K562 (cell line): ENCODE data around the gene C1QA. TPM values are rescaled to one million over a fixed set of nuclear protein-coding genes. Genes with fewer than 3 reads are reported as not detected.
A peak's percentile ranks its signal among the peaks of the same experiment; 100 is the strongest.

ENCODE experiments used
- ATAC-seq: fragments of 200-7000 bp; cut with Tn5 transposase; 3 replicates; pipeline ENCODE4 v1.9.1; 2020; ENCODE audit warnings: moderate library complexity
- BruUV-seq: library from RNA; stranded (reverse); fragments of 400-500 nt; replicated peaks from 2 replicates; lab custom pipeline; 2021; lab: Mats Ljungman, UMichigan
- CTCF ChIA-PET: fragments of 300-600 bp; formaldehyde crosslinking; extraction: SDS; loops from one replicate; lab custom pipeline; 2021; ENCODE audit warnings: low intra/inter-chr PET ratio; lab: Yijun Ruan, JAX
- POLR2A ChIA-PET: fragments of 300-600, 350-650 bp; sonication (Branson Sonifier 250); formaldehyde crosslinking; extraction: SDS; loops from one replicate; lab custom pipeline; 2021; ENCODE audit warnings: antibody characterized with exemption, inconsistent platforms; lab: Yijun Ruan, JAX
- DNase-seq, 4 experiments: peaks; one replicate each; pipeline versions ENCODE4 v3.0.0 to v3.0.0-alpha.2; 2011 to 2018; ENCODE audit warnings: low spot score in 3 of 4, mixed read lengths in 3 of 4; ENCODE audit errors: extremely low read depth in 1 of 4
- FAIRE-seq: peaks from 2 replicates; lab custom pipeline; 2011; peaks lifted over from hg19 to GRCh38; lab: Jason Lieb, UNC
- H2AFZ ChIP-seq: 2 replicates; pipeline ENCODE4 v1.6.0; 2011; ENCODE audit warnings: low read depth, low read length, control low read depth, inconsistent platforms
- H3K27ac ChIP-seq: fragments of 200-600 bp; 3 replicates; pipeline ENCODE4 v1.8.0; 2011; ENCODE audit warnings: low read depth, mild to moderate bottlenecking, control low read depth, inconsistent platforms, low read length, moderate library complexity, mixed read lengths; ENCODE audit errors: extremely low read depth
- H3K27me3 ChIP-seq, 2 experiments: fragments of 300-600 bp in 1 of 2; 2 replicates in 1 of 2; 3 replicates in 1 of 2; pipeline versions ENCODE4 v1.6.0 to v1.8.0; 2011; ENCODE audit warnings: inconsistent platforms in 2 of 2, low read length in 2 of 2, mild to moderate bottlenecking in 1 of 2, mixed read lengths in 1 of 2, moderate library complexity in 1 of 2; ENCODE audit not compliant: control insufficient read depth in 2 of 2, insufficient read depth in 2 of 2
- H3K36me3 ChIP-seq: fragments of 300-600 bp; 3 replicates; pipeline ENCODE4 v1.8.0; 2011; ENCODE audit warnings: mild to moderate bottlenecking, low read length, inconsistent platforms; ENCODE audit not compliant: control insufficient read depth, insufficient read depth
- H3K4me1 ChIP-seq, 2 experiments: fragments of 200-600 bp in 1 of 2; replicated peaks in 1 of 2; 2 replicates in 1 of 2; 3 replicates in 1 of 2; pipeline versions ENCODE4 v1.5.1 to v1.8.0; 2011; ENCODE audit warnings: inconsistent platforms in 2 of 2, low read length in 2 of 2, mild to moderate bottlenecking in 1 of 2, mixed read lengths in 1 of 2, moderate library complexity in 1 of 2; ENCODE audit not compliant: control insufficient read depth in 2 of 2, insufficient read depth in 2 of 2
- H3K4me2 ChIP-seq: 2 replicates; pipeline ENCODE4 v1.6.1; 2011; ENCODE audit warnings: low read length, control low read depth, inconsistent platforms, mixed read lengths; ENCODE audit not compliant: insufficient read depth
- H3K4me3 ChIP-seq: fragments of 200-600 bp; sonication (generic), shearing (Covaris generic); 2 replicates; pipeline ENCODE4 v1.5.1; 2016; ENCODE audit warnings: control low read depth, inconsistent platforms
- H3K79me2 ChIP-seq: fragments of 200-600 bp; 3 replicates; pipeline ENCODE4 v1.8.0; 2011; ENCODE audit warnings: low read length, inconsistent platforms; ENCODE audit not compliant: control insufficient read depth, insufficient read depth
- H3K9ac ChIP-seq, 2 experiments: 2 replicates each; pipeline versions ENCODE4 v1.6.0 to v1.6.1; 2011; ENCODE audit warnings: low read depth in 2 of 2, low read length in 2 of 2, control low read depth in 1 of 2, inconsistent platforms in 1 of 2, mild to moderate bottlenecking in 1 of 2, mixed read lengths in 1 of 2; ENCODE audit not compliant: insufficient read depth in 1 of 2
- H3K9me1 ChIP-seq: one replicate; pipeline ENCODE4 v1.6.0; 2011; ENCODE audit warnings: inconsistent platforms, mild to moderate bottlenecking, low read length, moderate library complexity; ENCODE audit not compliant: control insufficient read depth, insufficient read depth
- H3K9me3 ChIP-seq: replicated peaks from 2 replicates; pipeline ENCODE4 v1.5.1; 2011; ENCODE audit warnings: low read depth, low read length, inconsistent platforms; ENCODE audit not compliant: control insufficient read depth, insufficient read depth
- H4K20me1 ChIP-seq: replicated peaks from 2 replicates; pipeline ENCODE4 v1.6.1; 2011; ENCODE audit warnings: low read length, inconsistent platforms, mixed read lengths; ENCODE audit not compliant: control insufficient read depth, insufficient read depth
- CREB1 ChIP-seq, 2 experiments: sonication (generic) in 1 of 2; formaldehyde crosslinking in 1 of 2; IDR thresholded peaks; 2 replicates each; pipeline versions ENCODE4 v1.6.1 to v1.8.0; 2012 to 2022; ENCODE audit warnings: inconsistent platforms in 1 of 2, mild to moderate bottlenecking in 1 of 2, missing genetic modification reagents in 1 of 2, moderate library complexity in 1 of 2
- DDX20 ChIP-seq: fragments of 450-650 bp; IDR thresholded peaks from 2 replicates; pipeline ENCODE4 v1.6.1; 2016; ENCODE audit warnings: missing genetic modification characterization, low read depth, mild to moderate bottlenecking, missing compliant biosample characterization, moderate library complexity
- EGR1 ChIP-seq: fragments of 450-650 bp; conservative IDR thresholded peaks from 2 replicates; pipeline ENCODE4 v1.6.1; 2017; ENCODE audit warnings: mild to moderate bottlenecking
- FOXP1 ChIP-seq: sonication (generic); formaldehyde crosslinking; IDR thresholded peaks from 2 replicates; pipeline ENCODE4 v1.8.0; 2022; ENCODE audit warnings: mild to moderate bottlenecking, missing genetic modification reagents
- ZNF24 ChIP-seq: fragments of 450-650 bp; IDR thresholded peaks from 2 replicates; pipeline ENCODE4 v1.6.1; 2016
- WGBS: fragments of 100-300 bp; shearing (Covaris generic); methylation state at CpG from one replicate; pipeline ENCODE4 v1.1.6; 2016; ENCODE audit warnings: low coverage, mixed read lengths; ENCODE audit not compliant: insufficient coverage; ENCODE audit errors: missing lambda C conversion rate; 5-methylcytosine and 5-hydroxymethylcytosine counted together
- in situ Hi-C: fragments of 300-500 bp; cut with MboI; formaldehyde crosslinking; loops from 4 replicates; pipeline ENCODE4 v1.15.0; 2018; ENCODE audit warnings: inconsistent platforms, mixed read lengths
- intact Hi-C: fragments of 100-400 bp; cut with micrococcal nuclease; formaldehyde crosslinking; loops from 2 replicates; pipeline ENCODE4 v1.14.2; 2022
- polyA plus RNA-seq, 8 experiments: library from polyadenylated mRNA; depleted of rRNA in 4 of 8; stranded (reverse) in 5 of 8; unstranded in 3 of 8; fragments of >200 nt; fragmentation: Nextera tagmentation in 2 of 8; fragmentation: Illumina TruSeq in 1 of 8; extraction: Ambion mirVana in 2 of 8; extraction: Trizol in 1 of 8; gene quantifications; 2 replicates each; pipeline versions ENCODE4 v1.2.1 to v1.2.3, GENCODE V29; 2011 to 2014; ENCODE audit warnings: inconsistent platforms in 1 of 8, missing spikeins in 1 of 8
- total RNA-seq, 7 experiments: library from RNA; depleted of rRNA in 6 of 7; stranded (reverse); fragments of >200 nt in 6 of 7; fragmentation: Illumina TruSeq in 2 of 7; extraction: Trizol in 2 of 7; gene quantifications; 2 replicates each; pipeline versions ENCODE4 v1.2.1 to v1.2.3, GENCODE V29; 2011 to 2021; ENCODE audit warnings: low replicate concordance in 1 of 7

The C1QA gene
- total and polyA plus RNA-seq, 9 of the 15 experiments (the other 6 are each of a cell fraction or from before 2014, with no cell fraction given): 0.71 TPM; not detected in 8

- intact Hi-C loops (no loop called here), in situ Hi-C loops (no loop called here)
- ChIA-PET POLR2A (interaction anchor here (1.1 to 1.4 kb wide), 2 partner anchors 110 to 246 kb away, joined by 3 to 4 read pairs; no protein-coding TSS in a partner anchor), CTCF (no interaction called here)
- ATAC-seq: no peak
- Histone ChIP-seq H3K27ac (no peak overlapping the region), H3K4me1 (0 out of 5 replicates have a peak, but pooled peaks cover 0 to 4% of the 10 kb centered on the region in 2 experiments), H3K9ac (no peak overlapping the region), H4K20me1 (peaks cover 18% of the 10 kb centered on the region), H3K9me3 (no peaks in the 10 kb centered on the region; the same call in 1 of the 2 replicates), H3K27me3 (peaks cover 16 to 54% of the 10 kb centered on the region in 2 experiments; a peak in 4 of 5 replicates), H3K9me1 (no peaks in the 10 kb centered on the region)
- no TSS peak for BruUV-seq
- no peak for FAIRE-seq
- DNase-seq: no peak
- TF ChIP-seq FOXP1 (no peak), CREB1 (IDR thresholded peaks at IDR 0.05) (no peak), CREB1 (CRISPR knock-in tag; IDR thresholded peaks at IDR 0.05) (no peak), ZNF24 (peak; percentile 88)
- TF ChIP-seq, all 486 proteins: peak for 1
- Histone ChIP-seq H3K79me2 (no peaks in the 10 kb centered on the region), H3K4me2 (no peak overlapping the region), H3K4me3 (no peak overlapping the region), H2AFZ (no peak overlapping the region), H3K36me3 (no peaks in the 10 kb centered on the region; the same call in 2 of the 3 replicates)
- WGBS: 0% methylated on average over 1 of the region's 1 CpG
Observed at GRCh38 chr1:22683547-22683946, 47.1 kb downstream of the C1QA start.

GRCh38 chr1:22685591-22686059 lies 49.2 kb downstream of the C1QA start:
- peak overlapping the region in 1 of 2 experiments; percentile 11; a peak in 1 of 4 replicates for H3K9ac ChIP-seq
- FAIRE-seq: no peak
- no peaks in the 10 kb centered on the region for H3K9me1 ChIP-seq
- no peak overlapping the region for H3K27ac ChIP-seq
- H3K36me3 ChIP-seq: no peaks in the 10 kb centered on the region
- BruUV-seq: no TSS peak
- ChIA-PET POLR2A (interaction anchor here (1.3 kb wide), 1 partner anchor 10 kb away, joined by 4 read pairs; no protein-coding TSS in a partner anchor), CTCF (interaction anchor here (0.5 kb wide), 1 partner anchor 19 kb away, joined by 3 read pairs; no protein-coding TSS in a partner anchor)
- DNase-seq: no peak
- H3K4me1 ChIP-seq: 0 out of 5 replicates have a peak, but pooled peaks cover 0 to 4% of the 10 kb centered on the region in 2 experiments
- TF ChIP-seq DDX20 (no peak), EGR1 (peak; percentile 36; the same call in 1 of the 2 replicates)
- H3K9me3 ChIP-seq: no peaks in the 10 kb centered on the region
- H3K79me2 ChIP-seq: no peaks in the 10 kb centered on the region
- H2AFZ ChIP-seq: no peak overlapping the region
- in situ Hi-C loops: no loop called here
- no peak overlapping the region for H3K4me2 ChIP-seq
- peaks cover 18% of the 10 kb centered on the region for H4K20me1 ChIP-seq
- H3K27me3 ChIP-seq: peaks cover 24 to 58% of the 10 kb centered on the region in 2 experiments
- 1% methylated on average over 10 of the region's 10 CpGs for WGBS
- intact Hi-C loops: no loop called here
- no peak overlapping the region for H3K4me3 ChIP-seq
- ATAC-seq: no peak
